ENCODE data around the gene CNOT1. TPM values are rescaled to one million over a fixed set of nuclear protein-coding genes. Genes with fewer than 3 reads are reported as not detected.

Gene CNOT1
- total and polyA plus RNA-seq, 2 donors: 74.4 to 141 TPM

GRCh38 chr16:58542291-58542690, 87.3 kb downstream of the CNOT1 start:
- H3K4me1 ChIP-seq (ENCODE audit: insufficient read depth): no peaks in the 10 kb centered on the region
- H3K27ac ChIP-seq (ENCODE audit: low read depth): no peak overlapping the region
- H3K4me3 ChIP-seq (ENCODE audit: low read depth, low read length): no peak overlapping the region
- DNase-seq (ENCODE audit: extremely low spot score): no peak
- WGBS: 88% methylated on average over 1 of the region's 1 CpG
- peaks cover 22% of the 10 kb centered on the region for H3K36me3 ChIP-seq (ENCODE audit: insufficient read depth)

GRCh38 chr16:58541711-58542110, 87.9 kb downstream of the CNOT1 start:
- H3K4me3 ChIP-seq (ENCODE audit: low read depth, low read length): no peak overlapping the region
- WGBS: 97% methylated on average over 2 of the region's 2 CpGs
- DNase-seq (ENCODE audit: extremely low spot score): no peak
- H3K4me1 ChIP-seq (ENCODE audit: insufficient read depth): no peaks in the 10 kb centered on the region
- H3K36me3 ChIP-seq (ENCODE audit: insufficient read depth): peaks cover 25% of the 10 kb centered on the region
- no peak overlapping the region for H3K27ac ChIP-seq (ENCODE audit: low read depth)

GRCh38 chr16:58537124-58537906, 92.3 kb downstream of the CNOT1 start:
- Histone ChIP-seq H3K4me1 (ENCODE audit: insufficient read depth) (no peaks in the 10 kb centered on the region), H3K36me3 (ENCODE audit: insufficient read depth) (peaks cover 29% of the 10 kb centered on the region), H3K4me3 (ENCODE audit: low read depth, low read length) (no peak overlapping the region), H3K27ac (ENCODE audit: low read depth) (no peak overlapping the region)
- 83% methylated on average over 10 of the region's 10 CpGs for WGBS
- no peak for DNase-seq (ENCODE audit: extremely low spot score)

GRCh38 chr16:58536278-58536677, 93.3 kb downstream of the CNOT1 start:
- peaks cover 25% of the 10 kb centered on the region for H3K36me3 ChIP-seq (ENCODE audit: insufficient read depth)
- 86% methylated on average over 5 of the region's 5 CpGs for WGBS

GRCh38 chr16:58535100-58535499, 94.5 kb downstream of the CNOT1 start:
- H3K4me1 ChIP-seq (ENCODE audit: insufficient read depth): no peaks in the 10 kb centered on the region
- 92% methylated on average over 3 of the region's 3 CpGs for WGBS
- DNase-seq (ENCODE audit: extremely low spot score): no peak
- no peak overlapping the region for H3K4me3 ChIP-seq (ENCODE audit: low read depth, low read length)
- H3K27ac ChIP-seq (ENCODE audit: low read depth): no peak overlapping the region
- peaks cover 24% of the 10 kb centered on the region for H3K36me3 ChIP-seq (ENCODE audit: insufficient read depth)

More at GRCh38 chr16:58536278-58536677, 93.3 kb downstream of the CNOT1 start:
- Histone ChIP-seq H3K4me3 (ENCODE audit: low read depth, low read length) (no peak overlapping the region), H3K4me1 (ENCODE audit: insufficient read depth) (no peaks in the 10 kb centered on the region), H3K27ac (ENCODE audit: low read depth) (no peak overlapping the region)
- no peak for DNase-seq (ENCODE audit: extremely low spot score)

GRCh38 chr16:58533751-58534470, 95.7 kb downstream of the CNOT1 start:
- WGBS: 95% methylated on average over 14 of the region's 14 CpGs
- Histone ChIP-seq H3K27ac (ENCODE audit: low read depth) (no peak overlapping the region), H3K4me3 (ENCODE audit: low read depth, low read length) (no peak overlapping the region), H3K4me1 (ENCODE audit: insufficient read depth) (no peaks in the 10 kb centered on the region), H3K36me3 (ENCODE audit: insufficient read depth) (peaks cover 18% of the 10 kb centered on the region)
- DNase-seq (ENCODE audit: extremely low spot score): no peak

- no peak for DNase-seq (ENCODE audit: extremely low spot score)
- Histone ChIP-seq H3K4me1 (ENCODE audit: insufficient read depth) (no peaks in the 10 kb centered on the region), H3K27ac (ENCODE audit: low read depth) (no peak overlapping the region), H3K4me3 (ENCODE audit: low read depth, low read length) (no peak overlapping the region), H3K36me3 (ENCODE audit: insufficient read depth) (peaks cover 17% of the 10 kb centered on the region)
- WGBS: 89% methylated on average over 3 of the region's 3 CpGs
Observed at GRCh38 chr16:58532414-58532813, 97.2 kb downstream of the CNOT1 start.

GRCh38 chr16:58530179-58530578, 99.4 kb downstream of the CNOT1 start:
- no peak overlapping the region for H3K27ac ChIP-seq (ENCODE audit: low read depth)
- WGBS: 94% methylated on average over 5 of the region's 5 CpGs
- peaks cover 14% of the 10 kb centered on the region for H3K36me3 ChIP-seq (ENCODE audit: insufficient read depth)
- DNase-seq (ENCODE audit: extremely low spot score): no peak
- no peaks in the 10 kb centered on the region for H3K4me1 ChIP-seq (ENCODE audit: insufficient read depth)
- H3K4me3 ChIP-seq (ENCODE audit: low read depth, low read length): no peak overlapping the region

- Histone ChIP-seq H3K27ac (ENCODE audit: low read depth) (no peak overlapping the region), H3K36me3 (ENCODE audit: insufficient read depth) (peaks cover 5% of the 10 kb centered on the region), H3K4me1 (ENCODE audit: insufficient read depth) (no peaks in the 10 kb centered on the region), H3K4me3 (ENCODE audit: low read depth, low read length) (no peak overlapping the region)
- no peak for DNase-seq (ENCODE audit: extremely low spot score)
Observed at GRCh38 chr16:58519707-58520106, 109.9 kb downstream of the CNOT1 start.

GRCh38 chr16:58518980-58519368, 110.7 kb downstream of the CNOT1 start:
- no peak for DNase-seq (ENCODE audit: extremely low spot score)
- WGBS: 87% methylated on average over 1 of the region's 1 CpG
- Histone ChIP-seq H3K36me3 (ENCODE audit: insufficient read depth) (peaks cover 5% of the 10 kb centered on the region), H3K4me3 (ENCODE audit: low read depth, low read length) (no peak overlapping the region), H3K27ac (ENCODE audit: low read depth) (no peak overlapping the region), H3K4me1 (ENCODE audit: insufficient read depth) (no peaks in the 10 kb centered on the region)

- Histone ChIP-seq H3K4me3 (ENCODE audit: low read depth, low read length) (no peak overlapping the region), H3K36me3 (ENCODE audit: insufficient read depth) (peaks cover 4% of the 10 kb centered on the region), H3K4me1 (ENCODE audit: insufficient read depth) (no peaks in the 10 kb centered on the region), H3K27ac (ENCODE audit: low read depth) (no peak overlapping the region)
- DNase-seq (ENCODE audit: extremely low spot score): no peak
- 72% methylated on average over 8 of the region's 8 CpGs for WGBS
Observed at GRCh38 chr16:58518083-58518979, 111.3 kb downstream of the CNOT1 start.

GRCh38 chr16:58516768-58517107, 112.9 kb downstream of the CNOT1 start:
- no peak overlapping the region for H3K4me3 ChIP-seq (ENCODE audit: low read depth, low read length)
- 81% methylated on average over 4 of the region's 4 CpGs for WGBS
- H3K36me3 ChIP-seq (ENCODE audit: insufficient read depth): peaks cover 2% of the 10 kb centered on the region
- no peak overlapping the region for H3K27ac ChIP-seq (ENCODE audit: low read depth)
- no peaks in the 10 kb centered on the region for H3K4me1 ChIP-seq (ENCODE audit: insufficient read depth)
- DNase-seq (ENCODE audit: extremely low spot score): no peak

- DNase-seq (ENCODE audit: extremely low spot score): no peak
- H3K36me3 ChIP-seq (ENCODE audit: insufficient read depth): peaks cover 2% of the 10 kb centered on the region
- peak overlapping the region; percentile 1 for H3K27ac ChIP-seq (ENCODE audit: low read depth)
- 13% methylated on average over 66 of the region's 66 CpGs for WGBS
- no peaks in the 10 kb centered on the region for H3K4me1 ChIP-seq (ENCODE audit: insufficient read depth)
- peak overlapping the region; percentile 75 for H3K4me3 ChIP-seq (ENCODE audit: low read depth, low read length)
Observed at GRCh38 chr16:58515871-58516767, 113.5 kb downstream of the CNOT1 start.
